Spleen (tissue), 11 donors: ENCODE results near the gene PIGB. TPM values are rescaled to one million over a fixed set of nuclear protein-coding genes. Genes with fewer than 3 reads are reported as not detected.
A peak's percentile ranks its signal among the peaks of the same experiment; 100 is the strongest.

Experiments used
- DNase-seq: peaks from one replicate; pipeline ENCODE4 v3.0.0-alpha.2; 2020
- H3K27ac ChIP-seq, 8 donors: fragments of 200-600 bp; sonication (generic) in 7 of 8; 1 replicate in 4 of 8; 2 replicates in 4 of 8; pipeline versions ENCODE4 v1.5.0 to v1.8.0; 2016 to 2021; ENCODE audit warnings: inconsistent platforms in 4 of 8, mild to moderate bottlenecking in 4 of 8, moderate library complexity in 1 of 8
- H3K27me3 ChIP-seq, 7 donors: fragments of 200-600 bp; sonication (generic) in 6 of 7; replicated peaks in 1 of 7; 1 replicate in 4 of 7; 2 replicates in 3 of 7; pipeline versions ENCODE4 v1.5.0 to v1.8.0; 2016 to 2021; ENCODE audit warnings: inconsistent platforms in 3 of 7, mild to moderate bottlenecking in 1 of 7
- H3K36me3 ChIP-seq, 6 donors: fragments of 200-600 bp; sonication (generic) in 5 of 6; 1 replicate in 4 of 6; 2 replicates in 2 of 6; pipeline versions ENCODE4 v1.5.0 to v1.8.0; 2016 to 2021; ENCODE audit warnings: inconsistent platforms in 2 of 6
- H3K4me1 ChIP-seq, 6 donors: fragments of 200-600 bp; sonication (generic) in 5 of 6; 1 replicate in 3 of 6; 2 replicates in 3 of 6; pipeline versions ENCODE4 v1.5.0 to v1.8.0; 2016 to 2021; ENCODE audit warnings: inconsistent platforms in 3 of 6
- H3K4me3 ChIP-seq, 8 donors: fragments of 200-600 bp; sonication (generic) in 7 of 8; 1 replicate in 4 of 8; 2 replicates in 4 of 8; pipeline versions ENCODE4 v1.5.0 to v1.8.0; 2016 to 2021; ENCODE audit warnings: inconsistent platforms in 4 of 8, mild to moderate bottlenecking in 4 of 8, moderate library complexity in 2 of 8
- H3K9me3 ChIP-seq, 8 donors: fragments of 200-600 bp; sonication (generic) in 7 of 8; 1 replicate in 4 of 8; 2 replicates in 4 of 8; pipeline versions ENCODE4 v1.5.0 to v1.8.0; 2016 to 2021; ENCODE audit warnings: inconsistent platforms in 4 of 8
- CTCF ChIP-seq, 11 experiments: fragments of 200-600 bp in 7 of 11; fragments of 450-650 bp in 4 of 11; sonication (generic) in 4 of 11; IDR thresholded peaks in 8 of 11; conservative IDR thresholded peaks in 3 of 11; 1 replicate in 7 of 11; 2 replicates in 4 of 11; pipeline versions ENCODE4 v1.4.0 to v1.8.0; 2016 to 2021; ENCODE audit warnings: antibody characterized with exemption in 11 of 11, inconsistent platforms in 4 of 11, mild to moderate bottlenecking in 1 of 11
- POLR2A ChIP-seq, 3 donors: fragments of 450-650 bp; IDR thresholded peaks; one replicate each; pipeline ENCODE4 v1.5.1; 2017; ENCODE audit warnings: antibody characterized with exemption in 3 of 3, mild to moderate bottlenecking in 1 of 3
- POLR2AphosphoS5 ChIP-seq, 3 donors: sonication (generic); formaldehyde crosslinking; IDR thresholded peaks; one replicate each; pipeline ENCODE4 v1.5.1; 2017; ENCODE audit warnings: antibody characterized with exemption in 3 of 3
- WGBS, 5 donors: extraction: QIAGEN DNeasy Blood & Tissue Kit in 3 of 5; methylation state at CpG; one replicate each; pipeline versions ENCODE4 v1.1.5 to v1.1.7; 2013 to 2018; 5-methylcytosine and 5-hydroxymethylcytosine counted together
- intact Hi-C: fragments of 100-400 bp; cut with DNase I; formaldehyde crosslinking; loops from one replicate; pipeline ENCODE4 v1.15.0; 2023; ENCODE audit warnings: low total_unique reads
- polyA plus RNA-seq, 3 donors: library from polyadenylated mRNA; stranded (reverse); fragments of 200-250 nt; gene quantifications; one replicate each; pipeline ENCODE4 v1.2.1, GENCODE V29; 2013
- total RNA-seq, 7 donors: library from RNA; depleted of rRNA in 3 of 7; stranded (reverse); fragments of >200 nt in 3 of 7; fragmentation: NEBNext Ultra II Directional in 4 of 7; extraction: Animal tissue kit (Norgen Biotek cat#: 25700) in 4 of 7; gene quantifications; one replicate each; pipeline versions ENCODE4 v1.1.0 to v1.2.1, GENCODE V29; 2016 to 2021
- donor health status: healthy with polysubstance abuse.
- donor health status: DM: no; HTN: no; CAD: no; lungs with moderate emphysema.
- donor health status: DM: no; HTN: no; CAD: no.
- donor health status: Bipolar disorder and iron deficiency.
- donor health status: healthy.
- donor health status: DM: no; HTN: no; CAD: no.
- donor health status: DM: yes; HTN: yes; CAD: no.

The PIGB gene
- total and polyA plus RNA-seq, 10 donors, result 13.5 to 37.5 (median 23.2) TPM

GRCh38 chr15:55361048-55361447 is 42.0 kb downstream of the PIGB start:
- intact Hi-C loops, result no loop called here
- Histone ChIP-seq H3K27ac (no peak overlapping the region), H3K4me3 (no peak overlapping the region), H3K27me3 (no peaks in the 10 kb centered on the region), H3K9me3 (no peaks in the 10 kb centered on the region), H3K4me1 (peaks cover 0 to 5% (median 0%) of the 10 kb centered on the region in 6 donors), H3K36me3 (peaks cover 0 to 99% (median 51%) of the 10 kb centered on the region in 6 donors)
- TF ChIP-seq CTCF (IDR thresholded peaks at IDR 0.05 in 8 of 11, conservative IDR thresholded peaks at IDR 0.05 in 3 of 11) (no peak), POLR2A (IDR thresholded peaks at IDR 0.05) (no peak), POLR2AphosphoS5 (IDR thresholded peaks at IDR 0.05) (no peak)
- 86 to 90% (median 89%) methylated on average over 10 of the region's 10 CpGs for WGBS, 5 donors
- no peak for DNase-seq

- no peak overlapping the region for H3K27ac ChIP-seq
- H3K9me3 ChIP-seq, result no peaks in the 10 kb centered on the region
- peaks cover 0 to 10% (median 2%) of the 10 kb centered on the region in 6 donors for H3K4me1 ChIP-seq
- intact Hi-C loops, result no loop called here
- no peaks in the 10 kb centered on the region for H3K27me3 ChIP-seq
- peaks cover 0 to 87% (median 41%) of the 10 kb centered on the region in 6 donors for H3K36me3 ChIP-seq
- H3K4me3 ChIP-seq, result no peak overlapping the region
- no peak for DNase-seq
- 91 to 100% (median 100%) methylated on average over 2 of the region's 2 CpGs for WGBS, 5 donors
- TF ChIP-seq POLR2AphosphoS5 (IDR thresholded peaks at IDR 0.05), result no peak
- no peak for TF ChIP-seq CTCF (IDR thresholded peaks at IDR 0.05 in 8 of 11, conservative IDR thresholded peaks at IDR 0.05 in 3 of 11)
- TF ChIP-seq POLR2A (IDR thresholded peaks at IDR 0.05), result no peak
Measured at GRCh38 chr15:55362641-55363040, 43.6 kb downstream of the PIGB start.

GRCh38 chr15:55366981-55367380 is 48.0 kb downstream of the PIGB start:
- peaks cover 0 to 10% (median under 1%) of the 10 kb centered on the region in 6 donors for H3K4me1 ChIP-seq
- peaks cover 0 to 87% (median 46%) of the 10 kb centered on the region in 6 donors for H3K36me3 ChIP-seq
- no peak for DNase-seq
- no peaks in the 10 kb centered on the region for H3K27me3 ChIP-seq
- TF ChIP-seq POLR2AphosphoS5 (IDR thresholded peaks at IDR 0.05) (no peak), CTCF (IDR thresholded peaks at IDR 0.05 in 8 of 11, conservative IDR thresholded peaks at IDR 0.05 in 3 of 11) (no peak), POLR2A (IDR thresholded peaks at IDR 0.05) (no peak)
- no peak overlapping the region for H3K27ac ChIP-seq
- intact Hi-C loops, result no loop called here
- H3K4me3 ChIP-seq, result no peak overlapping the region
- H3K9me3 ChIP-seq, result no peaks in the 10 kb centered on the region
- 34 to 85% (median 44%) methylated on average over 1 of the region's 1 CpG for WGBS, 5 donors

GRCh38 chr15:55372701-55373440 is 53.8 kb downstream of the PIGB start:
- intact Hi-C loops, result no loop called here
- H3K4me3 ChIP-seq, result no peak overlapping the region
- WGBS, 5 donors, result 12 to 25% (median 16%) methylated on average over 3 of the region's 3 CpGs
- peaks cover 8 to 100% (median 63%) of the 10 kb centered on the region in 6 donors for H3K36me3 ChIP-seq
- H3K27ac ChIP-seq, result peak overlapping the region in 6 of 8 donors; percentile 19 to 56 (median 39)
- no peaks in the 10 kb centered on the region for H3K27me3 ChIP-seq
- H3K4me1 ChIP-seq, result peaks cover 6 to 17% (median 12%) of the 10 kb centered on the region in 6 donors
- no peaks in the 10 kb centered on the region for H3K9me3 ChIP-seq
- no peak for TF ChIP-seq POLR2AphosphoS5 (IDR thresholded peaks at IDR 0.05)
- no peak for TF ChIP-seq CTCF (IDR thresholded peaks at IDR 0.05 in 8 of 11, conservative IDR thresholded peaks at IDR 0.05 in 3 of 11)
- DNase-seq, result no peak
